GM13977 (cell line): ENCODE data around the gene PLAC9.
"Not testable (repeated sequence)": the region's sequence is repeated elsewhere in the genome, so short reads cannot be mapped to it uniquely, and the experiment has no call there.

Experiments used
- DNase-seq: peaks from one replicate; pipeline ENCODE4 v3.0.0; 2012; ENCODE audit warnings: low spot score
- in situ Hi-C: fragments of 300-500 bp; cut with MboI; formaldehyde crosslinking; loops from one replicate; pipeline ENCODE4 v1.12.0; 2022; ENCODE audit warnings: low sequenced_read_pairs, low pct_unique_long_range_greater_than_20kb, mixed read lengths, inconsistent platforms; ENCODE audit not compliant: unreplicated experiment
- TF ChIP-seq, protein P1 (sequence below): IDR thresholded peaks from 2 replicates; pipeline ENCODE4 v1.5.1; 2012; ENCODE audit warnings: mild to moderate bottlenecking, control low read depth; ENCODE audit not compliant: insufficient read depth; ENCODE audit errors: extremely low read depth, missing control alignments

Gene PLAC9, protein sequence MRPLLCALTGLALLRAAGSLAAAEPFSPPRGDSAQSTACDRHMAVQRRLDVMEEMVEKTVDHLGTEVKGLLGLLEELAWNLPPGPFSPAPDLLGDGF

DNA sequence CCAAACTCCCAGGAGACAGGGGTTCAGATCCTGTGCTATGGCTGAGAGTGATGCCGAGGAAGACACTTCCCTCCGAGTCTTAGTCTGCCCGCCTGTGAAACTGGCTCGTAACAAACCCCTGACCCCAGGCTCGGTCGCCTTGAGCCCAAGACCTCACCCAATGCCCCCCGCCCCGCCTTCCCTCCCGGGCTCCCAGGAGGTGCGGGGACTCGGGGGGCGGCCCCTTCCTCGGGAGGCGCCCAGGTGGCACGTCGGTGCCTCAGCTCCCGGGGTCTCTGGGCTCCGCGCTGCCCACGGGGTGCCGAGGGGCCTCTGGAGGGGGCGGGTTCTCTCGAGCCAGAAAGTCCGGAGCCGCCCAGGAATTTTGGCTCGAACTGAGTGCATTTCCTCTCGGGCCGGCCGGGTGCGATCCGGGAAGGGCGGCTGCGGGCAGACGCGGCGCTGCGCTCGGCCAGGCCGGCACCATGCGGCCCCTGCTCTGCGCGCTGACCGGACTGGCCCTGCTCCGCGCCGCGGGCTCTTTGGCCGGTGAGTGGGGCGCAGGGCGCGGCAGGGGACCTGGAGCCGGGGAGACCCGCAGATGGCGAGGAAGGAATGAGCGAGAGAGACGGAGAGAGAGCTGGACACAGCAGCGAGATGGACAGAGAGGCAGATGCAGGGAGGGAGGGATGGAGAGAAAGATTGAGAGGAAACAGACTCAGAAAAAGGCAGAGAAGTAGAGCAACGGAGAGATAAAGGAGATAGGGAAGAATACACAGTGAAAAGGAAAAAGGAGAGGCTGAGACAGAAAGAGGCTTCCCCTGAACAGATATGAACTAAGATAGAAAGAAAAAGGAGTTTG is at the start of gene PLAC9:
Gene PLAC9 (plus strand): TSS at position 432 of the 841 bp plus-strand sequence. CDS start 33 bp downstream, at position 465.
- in situ Hi-C loops: no loop called here
- DNase-seq: no peak
- TF ChIP-seq, protein P1, sequence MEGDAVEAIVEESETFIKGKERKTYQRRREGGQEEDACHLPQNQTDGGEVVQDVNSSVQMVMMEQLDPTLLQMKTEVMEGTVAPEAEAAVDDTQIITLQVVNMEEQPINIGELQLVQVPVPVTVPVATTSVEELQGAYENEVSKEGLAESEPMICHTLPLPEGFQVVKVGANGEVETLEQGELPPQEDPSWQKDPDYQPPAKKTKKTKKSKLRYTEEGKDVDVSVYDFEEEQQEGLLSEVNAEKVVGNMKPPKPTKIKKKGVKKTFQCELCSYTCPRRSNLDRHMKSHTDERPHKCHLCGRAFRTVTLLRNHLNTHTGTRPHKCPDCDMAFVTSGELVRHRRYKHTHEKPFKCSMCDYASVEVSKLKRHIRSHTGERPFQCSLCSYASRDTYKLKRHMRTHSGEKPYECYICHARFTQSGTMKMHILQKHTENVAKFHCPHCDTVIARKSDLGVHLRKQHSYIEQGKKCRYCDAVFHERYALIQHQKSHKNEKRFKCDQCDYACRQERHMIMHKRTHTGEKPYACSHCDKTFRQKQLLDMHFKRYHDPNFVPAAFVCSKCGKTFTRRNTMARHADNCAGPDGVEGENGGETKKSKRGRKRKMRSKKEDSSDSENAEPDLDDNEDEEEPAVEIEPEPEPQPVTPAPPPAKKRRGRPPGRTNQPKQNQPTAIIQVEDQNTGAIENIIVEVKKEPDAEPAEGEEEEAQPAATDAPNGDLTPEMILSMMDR: no peak

- TF ChIP-seq, protein P1: no peak
- DNase-seq: no peak
- in situ Hi-C loops: no loop called here
Measured at GRCh38 chr10:80090121-80090520, 42.4 kb upstream of the PLAC9 start.

GRCh38 chr10:80094231-80094630 is 38.3 kb upstream of the PLAC9 start:
- in situ Hi-C loops: no loop called here
- TF ChIP-seq, protein P1: no peak
- DNase-seq: no peak

DNA sequence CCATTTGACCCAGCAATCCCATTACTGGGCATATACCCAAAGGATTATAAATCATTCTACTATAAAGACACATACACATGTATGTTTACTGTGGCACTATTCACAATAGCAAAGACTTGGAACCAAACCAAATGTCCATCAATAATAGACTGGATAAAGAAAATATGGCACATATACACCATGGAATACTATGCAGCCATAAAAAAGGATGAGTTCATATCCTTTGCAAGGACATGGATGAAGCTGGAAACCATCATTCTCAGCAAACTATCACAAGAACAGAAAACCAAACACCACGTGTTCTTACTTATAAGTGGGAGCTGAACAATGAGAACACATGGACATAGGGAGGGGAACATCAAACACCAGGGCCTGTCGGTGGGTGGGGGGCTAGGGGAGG is 34.3 kb upstream of the PLAC9 start:
- DNase-seq, in situ Hi-C loops: not testable (repeated sequence)

DNA sequence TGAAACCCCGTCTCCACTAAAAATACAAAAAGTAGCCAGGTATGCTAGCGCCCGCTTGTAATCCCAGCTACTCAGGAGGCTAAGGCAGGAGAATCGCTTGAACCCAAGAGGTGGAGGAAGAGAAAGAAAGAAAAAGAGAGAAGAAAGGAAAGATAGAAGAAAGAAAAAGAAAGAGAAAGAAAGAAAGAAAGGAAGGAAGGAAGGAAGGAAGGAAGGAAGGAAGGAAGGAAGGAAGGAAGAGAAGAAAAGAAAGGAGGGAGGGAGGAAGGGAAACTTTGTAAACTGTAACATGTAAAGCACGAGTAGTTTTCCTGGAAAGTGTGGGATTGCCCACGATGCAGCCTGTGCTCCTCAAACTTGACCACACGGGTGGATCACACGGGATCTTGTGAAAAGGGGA is 33.2 kb upstream of the PLAC9 start:
- in situ Hi-C loops, DNase-seq: not testable (repeated sequence)

- TF ChIP-seq, protein P1: no peak
- DNase-seq: no peak
- in situ Hi-C loops: no loop called here
Measured at GRCh38 chr10:80100116-80100515, 32.4 kb upstream of the PLAC9 start.

GRCh38 chr10:80100861-80101695 is 31.5 kb upstream of the PLAC9 start:
- no peak for DNase-seq

More at GRCh38 chr10:80100861-80101695, 31.5 kb upstream of the PLAC9 start:
- in situ Hi-C loops: no loop called here
- TF ChIP-seq, protein P1: no peak
